Keratinocyte (primary cell): ENCODE data around the gene ERBB4.

Experiments
- CTCF ChIP-seq, 3 experiments: IDR thresholded peaks in 1 of 3; conservative IDR thresholded peaks in 1 of 3; optimal IDR thresholded peaks in 1 of 3; 2 replicates in 2 of 3; 3 replicates in 1 of 3; pipeline versions ENCODE3 to v1.5.1; 2011; ENCODE audit warnings: low read length in 3 of 3, mild to moderate bottlenecking in 3 of 3, moderate library complexity in 2 of 3, control low read depth in 1 of 3, inconsistent platforms in 1 of 3; ENCODE audit not compliant: insufficient read depth in 2 of 3; ENCODE audit errors: extremely low read depth in 1 of 3
- EZH2 ChIP-seq: IDR thresholded peaks from one replicate; pipeline ENCODE4 v1.6.1; 2012; ENCODE audit warnings: inconsistent platforms, mild to moderate bottlenecking, low read length, moderate library complexity

GRCh38 chr2:211690736-211691135 lies 847.9 kb downstream of the ERBB4 start:
- TF ChIP-seq CTCF (optimal IDR thresholded peaks at IDR 0.05 in 1 of 3, IDR thresholded peaks at IDR 0.05 in 1 of 3, conservative IDR thresholded peaks at IDR 0.05 in 1 of 3; ENCODE audit: extremely low read depth in 1 of 3, insufficient read depth in 2 of 3, low read length in 3 of 3) (no peak), EZH2 (no peak)
